Left ventricle myocardium inferior (tissue), 1 donor: ENCODE data around the gene BANP. TPM values are rescaled to one million over a fixed set of nuclear protein-coding genes. Genes with fewer than 3 reads are reported as not detected.
"Not testable (repeated sequence)": the region's sequence is repeated elsewhere in the genome, so short reads cannot be mapped to it uniquely, and the experiment has no call there.

Source experiments
- DNase-seq: peaks from one replicate; pipeline ENCODE4 v3.0.0-alpha.2; 2020
- H3K27ac ChIP-seq: fragments of 200-600 bp; replicated peaks from 2 replicates; pipeline ENCODE4 v1.8.0; 2021
- H3K27me3 ChIP-seq: fragments of 200-600 bp; 2 replicates; pipeline ENCODE4 v1.8.0; 2021; ENCODE audit warnings: low read depth
- H3K36me3 ChIP-seq: fragments of 200-600 bp; 2 replicates; pipeline ENCODE4 v1.8.0; 2021
- H3K4me1 ChIP-seq: fragments of 200-600 bp; 2 replicates; pipeline ENCODE4 v1.8.0; 2021
- H3K4me3 ChIP-seq: fragments of 200-600 bp; 2 replicates; pipeline ENCODE4 v1.8.0; 2021; ENCODE audit warnings: mild to moderate bottlenecking, moderate library complexity
- H3K9me3 ChIP-seq: fragments of 200-600 bp; replicated peaks from 2 replicates; pipeline ENCODE4 v1.8.0; 2021
- intact Hi-C: fragments of 100-400 bp; cut with micrococcal nuclease; formaldehyde crosslinking; loops from one replicate; pipeline ENCODE4 v1.11.0; 2022
- total RNA-seq: library from RNA; stranded (reverse); fragmentation: NEBNext Ultra II Directional; extraction: Animal tissue kit (Norgen Biotek cat#: 25700); gene quantifications from one replicate; pipeline ENCODE4 v1.2.1, GENCODE V29; 2021
- TF ChIP-seq, protein P1 (sequence below): fragments of 200-600 bp; IDR thresholded peaks from 2 replicates; pipeline ENCODE4 v1.8.0; 2021; ENCODE audit warnings: antibody characterized with exemption, mild to moderate bottlenecking, borderline replicate concordance
- donor health status: DM: no; HTN: yes; CAD: no; lungs with severe emphysema.

BANP gene
- total RNA-seq, 1 donor from 2014 or later, result 12.6 TPM

DNA sequence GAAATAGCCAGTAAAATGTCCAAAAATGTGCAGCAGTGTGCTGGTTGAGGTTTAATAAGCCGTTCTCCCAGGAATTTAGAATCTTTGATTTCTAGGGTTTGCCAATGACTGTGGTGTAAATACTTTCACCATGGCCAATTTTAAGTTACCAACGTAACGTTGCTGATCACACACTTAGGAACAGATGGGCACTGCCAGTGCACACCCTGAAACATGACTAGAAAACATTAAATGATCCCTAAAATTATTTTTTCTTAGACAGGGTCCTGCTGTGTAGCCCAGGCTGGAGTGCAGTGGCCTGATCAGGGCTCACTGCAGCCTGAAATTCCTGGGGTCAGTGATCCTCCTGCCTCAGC lies 18.1 kb upstream of the BANP start:
- Histone ChIP-seq H3K4me1 (no peaks in the 10 kb centered on the region), H3K4me3 (no peak overlapping the region), H3K27ac (no peak overlapping the region), H3K36me3 (no peaks in the 10 kb centered on the region), H3K9me3 (no peaks in the 10 kb centered on the region), H3K27me3 (peaks cover 24% of the 10 kb centered on the region)
- DNase-seq, result no peak
- intact Hi-C loops, result no loop called here
- TF ChIP-seq, protein P1, sequence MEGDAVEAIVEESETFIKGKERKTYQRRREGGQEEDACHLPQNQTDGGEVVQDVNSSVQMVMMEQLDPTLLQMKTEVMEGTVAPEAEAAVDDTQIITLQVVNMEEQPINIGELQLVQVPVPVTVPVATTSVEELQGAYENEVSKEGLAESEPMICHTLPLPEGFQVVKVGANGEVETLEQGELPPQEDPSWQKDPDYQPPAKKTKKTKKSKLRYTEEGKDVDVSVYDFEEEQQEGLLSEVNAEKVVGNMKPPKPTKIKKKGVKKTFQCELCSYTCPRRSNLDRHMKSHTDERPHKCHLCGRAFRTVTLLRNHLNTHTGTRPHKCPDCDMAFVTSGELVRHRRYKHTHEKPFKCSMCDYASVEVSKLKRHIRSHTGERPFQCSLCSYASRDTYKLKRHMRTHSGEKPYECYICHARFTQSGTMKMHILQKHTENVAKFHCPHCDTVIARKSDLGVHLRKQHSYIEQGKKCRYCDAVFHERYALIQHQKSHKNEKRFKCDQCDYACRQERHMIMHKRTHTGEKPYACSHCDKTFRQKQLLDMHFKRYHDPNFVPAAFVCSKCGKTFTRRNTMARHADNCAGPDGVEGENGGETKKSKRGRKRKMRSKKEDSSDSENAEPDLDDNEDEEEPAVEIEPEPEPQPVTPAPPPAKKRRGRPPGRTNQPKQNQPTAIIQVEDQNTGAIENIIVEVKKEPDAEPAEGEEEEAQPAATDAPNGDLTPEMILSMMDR, result no peak

DNA sequence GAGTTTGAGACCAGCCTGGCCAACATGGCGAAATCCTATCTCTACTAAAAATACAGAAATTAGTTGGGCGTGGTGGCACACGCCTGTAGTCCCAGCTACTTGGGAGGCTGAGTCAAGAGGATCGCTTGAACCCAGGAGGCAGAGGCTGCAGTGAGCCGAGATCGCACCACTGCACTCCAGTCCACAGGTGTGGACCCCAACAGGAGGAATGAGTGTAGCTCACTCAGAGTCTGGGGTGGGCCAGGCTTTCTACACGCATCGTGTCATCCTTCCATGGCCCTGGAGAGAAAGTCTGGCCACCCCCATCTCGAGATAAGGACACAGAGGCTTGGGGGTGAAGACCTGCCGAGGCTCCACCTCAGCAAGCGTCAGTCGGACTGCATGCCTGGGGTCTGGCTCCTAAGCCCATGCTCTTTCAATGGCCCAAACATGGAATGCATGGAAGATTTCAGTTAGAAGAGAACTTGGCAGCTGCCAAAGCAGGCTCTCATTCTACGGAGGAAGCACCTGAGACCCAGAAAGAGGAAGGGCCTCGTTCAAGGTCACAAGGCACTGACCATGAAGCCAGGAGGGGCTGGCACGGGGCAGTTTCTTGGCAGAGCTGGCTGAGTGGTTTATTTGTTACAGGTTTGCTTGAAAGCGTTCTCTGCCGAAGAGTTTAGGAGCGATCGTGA lies 16.3 kb upstream of the BANP start:
- H3K27ac ChIP-seq, H3K4me3 ChIP-seq, DNase-seq, H3K36me3 ChIP-seq, H3K9me3 ChIP-seq, H3K4me1 ChIP-seq, intact Hi-C loops: not testable (repeated sequence)
- peaks cover 22% of the 10 kb centered on the region for H3K27me3 ChIP-seq

DNA sequence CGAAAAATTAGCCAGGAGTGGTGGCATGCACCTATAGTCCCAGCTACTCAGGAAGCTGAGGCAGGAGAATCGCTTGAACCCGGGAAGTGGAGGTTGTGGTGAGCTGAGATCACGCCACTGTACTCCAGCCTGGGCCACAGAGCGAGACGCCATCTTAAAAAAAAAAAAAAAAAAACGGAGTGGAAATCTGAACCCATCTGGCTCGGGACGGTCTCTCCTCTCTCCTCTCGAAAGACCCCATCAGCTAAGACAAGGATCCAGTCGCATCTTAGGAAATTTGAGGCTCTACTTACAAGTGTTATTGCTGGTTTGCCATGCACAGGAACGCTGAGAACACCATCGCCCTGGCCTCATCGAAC lies 15.2 kb upstream of the BANP start:
- peaks cover 18% of the 10 kb centered on the region for H3K27me3 ChIP-seq
- H3K27ac ChIP-seq, H3K4me3 ChIP-seq, H3K9me3 ChIP-seq, DNase-seq, H3K36me3 ChIP-seq, H3K4me1 ChIP-seq, intact Hi-C loops: not testable (repeated sequence)

DNA sequence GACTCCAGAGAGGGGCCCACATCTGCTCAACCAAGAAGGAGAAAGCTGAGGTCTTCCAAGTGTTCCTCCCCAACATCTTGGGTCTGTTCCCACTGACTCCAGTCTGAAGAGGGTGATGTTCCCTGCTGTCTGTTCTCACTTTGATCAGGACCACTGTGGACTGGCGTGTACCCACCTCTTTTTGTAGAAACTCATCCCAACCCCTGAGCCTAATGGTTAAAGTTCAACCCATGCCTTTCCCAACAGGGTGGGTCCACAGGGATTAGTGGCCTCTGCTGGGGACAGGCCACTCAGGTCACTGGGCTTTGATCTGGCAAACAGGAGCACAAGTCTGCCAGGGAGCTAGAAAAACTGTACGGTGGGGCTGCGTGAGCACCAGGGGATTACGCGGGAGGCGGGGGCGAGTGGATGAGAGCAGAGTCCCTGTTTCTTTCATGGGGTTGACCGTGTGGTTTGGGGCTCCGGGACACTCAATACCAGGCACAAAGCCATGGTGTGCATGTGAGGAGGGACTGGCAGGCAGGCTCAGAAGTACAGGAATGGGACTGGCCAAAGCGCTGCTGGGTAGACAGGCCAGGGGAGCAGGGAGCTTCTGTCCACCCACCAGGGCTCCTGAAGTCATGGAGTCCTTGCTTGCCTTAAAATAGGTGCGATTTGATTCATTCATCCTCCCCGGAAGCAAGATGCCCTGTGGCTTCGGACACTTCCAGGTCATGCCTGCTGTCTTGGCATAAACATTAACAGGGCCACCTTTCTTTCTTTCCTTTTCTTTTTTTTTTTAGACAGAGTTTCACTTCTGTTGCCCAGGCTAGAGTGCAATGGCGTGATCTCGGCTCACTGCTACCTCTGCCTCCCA lies 14.6 kb upstream of the BANP start, which contains the start of gene CA5A:
Gene CA5A (minus strand): TSS at position 155 of the 856 bp plus-strand sequence. CDS start 79 bp downstream, at position 76.
- Histone ChIP-seq H3K4me3 (no peak within 1 kb of the TSS), H3K27me3 (peaks cover 13% of the 10 kb centered on the region), H3K4me1 (no peaks in the 10 kb centered on the region), H3K27ac (no peak within 1 kb of the TSS), H3K36me3 (no peaks in the 10 kb centered on the region), H3K9me3 (no peaks in the 10 kb centered on the region)
- TF ChIP-seq, protein P1, result no peak
- intact Hi-C loops, result no loop called here
- no peak for DNase-seq

DNA sequence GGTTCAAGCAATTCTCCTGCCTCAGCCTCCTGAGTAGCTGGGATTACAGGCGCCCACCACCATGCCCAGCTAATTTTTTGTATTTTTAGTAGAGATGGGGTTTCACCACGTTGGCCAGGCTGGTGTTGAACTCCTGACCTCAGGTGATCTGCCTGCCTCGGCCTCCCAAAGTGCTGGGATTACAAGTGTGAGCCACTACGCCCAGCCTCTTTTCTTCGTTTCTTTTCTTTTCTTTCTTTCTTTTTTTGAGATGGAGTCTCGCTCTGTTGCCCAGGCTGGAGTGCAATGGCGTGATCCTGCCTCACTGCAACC lies 14.0 kb upstream of the BANP start:
- DNase-seq, H3K36me3 ChIP-seq, intact Hi-C loops, H3K27ac ChIP-seq, H3K4me1 ChIP-seq, H3K9me3 ChIP-seq, H3K4me3 ChIP-seq, H3K27me3 ChIP-seq: not testable (repeated sequence)

DNA sequence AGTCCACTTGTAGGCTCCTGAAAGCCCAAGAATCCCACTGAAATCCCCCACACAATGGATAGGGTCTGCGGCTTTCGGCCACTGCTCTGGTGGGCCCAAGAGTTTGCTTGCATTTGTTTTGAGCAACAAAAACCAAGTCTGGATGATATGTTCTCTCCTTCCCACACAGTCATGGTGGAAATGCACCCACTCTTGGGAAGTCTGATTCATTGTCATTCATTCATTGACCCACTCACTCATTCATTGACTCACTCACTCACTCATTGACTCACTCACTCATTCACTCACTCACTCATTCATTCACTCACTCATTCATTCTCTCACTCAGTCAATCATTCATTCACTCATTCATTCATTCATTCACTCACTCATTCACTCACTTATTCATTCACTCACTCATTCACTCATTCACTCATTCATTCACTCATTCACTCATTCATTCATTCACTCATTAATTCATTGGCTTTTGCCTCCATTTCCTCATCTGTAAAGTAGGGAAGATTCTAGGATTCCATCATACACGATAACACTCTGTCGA lies 12.8 kb upstream of the BANP start:
- Histone ChIP-seq H3K9me3 (no peaks in the 10 kb centered on the region), H3K27me3 (peaks cover 3% of the 10 kb centered on the region), H3K4me1 (no peaks in the 10 kb centered on the region), H3K27ac (no peak overlapping the region), H3K4me3 (no peak overlapping the region), H3K36me3 (no peaks in the 10 kb centered on the region)
- intact Hi-C loops, result no loop called here
- TF ChIP-seq, protein P1, result no peak
- DNase-seq, result no peak
